SH-SY5Y (cell line): ENCODE measurements around the gene KLHL22.

Source experiments
- GATA2 ChIP-seq: IDR thresholded peaks from 2 replicates; pipeline ENCODE4 v1.6.1; 2011; ENCODE audit warnings: mild to moderate bottlenecking, low read depth, low read length
- GATA3 ChIP-seq: IDR thresholded peaks from 2 replicates; pipeline ENCODE4 v1.6.1; 2011; ENCODE audit warnings: low read depth, mild to moderate bottlenecking, low read length, moderate library complexity

Gene KLHL22

GRCh38 chr22:20449819-20450550 lies 45.6 kb downstream of the KLHL22 start:
- TF ChIP-seq GATA2: no peak
- TF ChIP-seq GATA3: no peak

DNA sequence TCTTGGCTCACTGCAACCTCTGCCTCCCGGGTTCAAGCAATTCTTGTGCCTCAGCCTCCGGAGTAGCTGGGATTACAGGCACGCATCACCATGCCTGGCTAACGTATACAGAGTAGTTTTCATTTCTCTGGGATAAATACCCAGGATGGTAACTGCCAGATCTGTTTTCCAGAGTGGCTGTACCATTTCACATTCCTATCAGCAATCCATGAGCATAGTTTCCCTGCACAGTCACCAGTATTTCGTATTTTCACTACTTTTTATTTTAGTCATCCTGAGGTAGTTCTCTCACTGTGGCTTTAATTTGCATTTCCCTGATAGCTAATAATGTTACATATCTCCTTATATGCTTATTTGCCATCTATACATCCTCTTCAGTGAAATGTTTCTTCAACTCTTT lies 47.0 kb downstream of the KLHL22 start:
- TF ChIP-seq GATA2 (no peak), GATA3 (no peak)

DNA sequence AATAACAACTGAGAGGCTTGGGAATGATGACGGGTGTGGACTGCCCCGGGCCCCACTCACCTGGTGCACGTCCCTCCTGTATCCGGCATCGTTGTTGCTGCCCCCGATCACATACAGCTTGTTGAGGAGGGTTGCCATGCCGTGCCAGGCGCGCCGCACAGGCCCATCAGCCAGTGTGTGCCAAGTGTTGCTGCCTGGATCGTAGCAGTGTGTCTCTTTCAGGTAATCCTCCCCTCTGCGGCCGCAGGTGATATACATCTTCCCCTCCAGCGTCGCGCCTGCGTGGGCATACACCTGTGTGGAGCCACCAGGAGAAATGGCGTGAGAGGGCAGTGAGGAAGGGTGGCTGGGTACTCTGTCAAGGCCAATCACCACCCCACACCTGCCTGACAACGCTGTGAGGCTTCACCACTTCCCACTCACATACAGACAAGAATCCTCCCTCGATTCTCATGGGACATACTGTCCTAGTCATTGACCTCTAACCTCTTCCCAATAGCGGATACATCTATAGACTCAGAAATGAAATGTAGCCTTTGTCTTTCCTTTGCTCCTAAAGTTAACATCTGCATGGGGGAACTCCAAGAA lies 49.1 kb downstream of the KLHL22 start:
- TF ChIP-seq GATA2: no peak
- TF ChIP-seq GATA3: no peak

DNA sequence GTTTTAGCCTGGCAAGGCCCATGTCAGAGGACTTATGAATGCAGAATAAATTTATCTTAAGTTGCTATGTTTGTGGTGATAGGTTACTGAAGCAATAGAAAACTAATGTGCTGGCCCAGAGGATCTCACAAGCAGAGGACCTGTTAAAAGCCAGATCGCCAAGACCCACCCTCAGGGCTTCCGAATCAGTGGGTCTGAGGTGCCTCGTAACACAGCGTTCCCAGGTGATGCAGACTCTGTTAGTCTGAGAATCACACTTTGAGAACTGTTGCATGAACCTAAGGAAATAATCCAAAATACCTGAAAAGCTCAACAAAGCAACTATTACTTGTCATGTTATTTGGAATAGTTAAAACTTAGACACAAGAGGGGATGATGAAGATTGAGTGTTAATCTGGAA lies 51.3 kb downstream of the KLHL22 start:
- TF ChIP-seq GATA3: no peak
- TF ChIP-seq GATA2: no peak

- TF ChIP-seq GATA2 (no peak), GATA3 (no peak)
These were observed 52.9 kb downstream of the KLHL22 start for GRCh38 chr22:20442485-20443284.

- TF ChIP-seq GATA2: no peak
- no peak for TF ChIP-seq GATA3
These were observed 53.7 kb downstream of the KLHL22 start for GRCh38 chr22:20441631-20442484.

- no peak for TF ChIP-seq GATA2
- TF ChIP-seq GATA3: no peak
These were observed 54.7 kb downstream of the KLHL22 start for GRCh38 chr22:20440637-20441591.

GRCh38 chr22:20439928-20440575 lies 55.5 kb downstream of the KLHL22 start:
- no peak for TF ChIP-seq GATA2
- no peak for TF ChIP-seq GATA3

- TF ChIP-seq GATA2 (no peak), GATA3 (no peak)
These were observed 56.1 kb downstream of the KLHL22 start for GRCh38 chr22:20439556-20439927.

GRCh38 chr22:20438678-20439492 lies 56.7 kb downstream of the KLHL22 start:
- TF ChIP-seq GATA3 (no peak), GATA2 (no peak)

- no peak for TF ChIP-seq GATA2
These were observed 57.2 kb downstream of the KLHL22 start for GRCh38 chr22:20438427-20438677.
